ENCODE data around the gene DSCAML1. TPM values are rescaled to one million over a fixed set of nuclear protein-coding genes. Genes with fewer than 3 reads are reported as not detected.

The DSCAML1 gene
- total RNA-seq, 2 donors from 2014 or later, result 2.5 to 5.0 TPM

GRCh38 chr11:117752721-117753237 is 44.2 kb downstream of the DSCAML1 start:
- H3K36me3 Mint-ChIP-seq, result no peaks in the 10 kb centered on the region
- no peaks in the 10 kb centered on the region for H3K9me3 Mint-ChIP-seq
- H3K27ac Mint-ChIP-seq, result no peak overlapping the region
- DNase-seq (ENCODE audit: low spot score in 2 of 2) (no peak), ATAC-seq (no peak)

- H3K27ac Mint-ChIP-seq, result no peak overlapping the region
- H3K9me3 Mint-ChIP-seq, result no peaks in the 10 kb centered on the region
- ATAC-seq, result no peak
- DNase-seq (ENCODE audit: low spot score in 2 of 2), result no peak
- no peaks in the 10 kb centered on the region for H3K36me3 Mint-ChIP-seq
Observed at GRCh38 chr11:117752071-117752470, 44.9 kb downstream of the DSCAML1 start.

GRCh38 chr11:117750916-117751662 is 45.9 kb downstream of the DSCAML1 start:
- DNase-seq (ENCODE audit: low spot score in 2 of 2) (no peak), ATAC-seq (no peak)
- Mint-ChIP-seq H3K36me3 (no peaks in the 10 kb centered on the region), H3K9me3 (no peaks in the 10 kb centered on the region), H3K27ac (no peak overlapping the region)

GRCh38 chr11:117750357-117750756 is 46.7 kb downstream of the DSCAML1 start:
- Mint-ChIP-seq H3K9me3 (no peaks in the 10 kb centered on the region), H3K36me3 (no peaks in the 10 kb centered on the region), H3K27ac (no peak overlapping the region)
- DNase-seq (ENCODE audit: low spot score in 2 of 2) (no peak), ATAC-seq (no peak)

GRCh38 chr11:117749541-117749910 is 47.5 kb downstream of the DSCAML1 start:
- H3K9me3 Mint-ChIP-seq, result no peaks in the 10 kb centered on the region
- no peak overlapping the region for H3K27ac Mint-ChIP-seq
- ATAC-seq (no peak), DNase-seq (ENCODE audit: low spot score in 2 of 2) (no peak)
- no peaks in the 10 kb centered on the region for H3K36me3 Mint-ChIP-seq

GRCh38 chr11:117748771-117749540 is 48.1 kb downstream of the DSCAML1 start:
- ATAC-seq, result no peak
- H3K36me3 Mint-ChIP-seq, result no peaks in the 10 kb centered on the region
- H3K27ac Mint-ChIP-seq, result no peak overlapping the region
- DNase-seq (ENCODE audit: low spot score in 2 of 2), result no peak
- no peaks in the 10 kb centered on the region for H3K9me3 Mint-ChIP-seq

- Mint-ChIP-seq H3K36me3 (no peaks in the 10 kb centered on the region), H3K9me3 (no peaks in the 10 kb centered on the region)
- no peak for ATAC-seq
Observed at GRCh38 chr11:117747892-117748291, 49.1 kb downstream of the DSCAML1 start.

GRCh38 chr11:117745346-117745745 is 51.7 kb downstream of the DSCAML1 start:
- no peak for DNase-seq (ENCODE audit: low spot score in 2 of 2)
- Mint-ChIP-seq H3K36me3 (no peaks in the 10 kb centered on the region), H3K9me3 (no peaks in the 10 kb centered on the region)

More at GRCh38 chr11:117747892-117748291, 49.1 kb downstream of the DSCAML1 start:
- no peak for DNase-seq (ENCODE audit: low spot score in 2 of 2)
- no peak overlapping the region for H3K27ac Mint-ChIP-seq

GRCh38 chr11:117744471-117745150 is 52.4 kb downstream of the DSCAML1 start:
- DNase-seq (ENCODE audit: low spot score in 2 of 2) (no peak), ATAC-seq (no peak)
- H3K27ac Mint-ChIP-seq, result no peak overlapping the region
- H3K36me3 Mint-ChIP-seq, result no peaks in the 10 kb centered on the region
- H3K9me3 Mint-ChIP-seq, result no peaks in the 10 kb centered on the region

More at GRCh38 chr11:117745346-117745745, 51.7 kb downstream of the DSCAML1 start:
- no peak overlapping the region for H3K27ac Mint-ChIP-seq
- no peak for ATAC-seq

- DNase-seq (ENCODE audit: low spot score in 2 of 2) (no peak), ATAC-seq (no peak)
- no peak overlapping the region for H3K27ac Mint-ChIP-seq
- no peaks in the 10 kb centered on the region for H3K36me3 Mint-ChIP-seq
- H3K9me3 Mint-ChIP-seq, result no peaks in the 10 kb centered on the region
Observed at GRCh38 chr11:117743121-117743815, 53.7 kb downstream of the DSCAML1 start.

- H3K27ac Mint-ChIP-seq, result no peak overlapping the region
- no peaks in the 10 kb centered on the region for H3K36me3 Mint-ChIP-seq
- DNase-seq (ENCODE audit: low spot score in 2 of 2) (no peak), ATAC-seq (no peak)
- H3K9me3 Mint-ChIP-seq, result no peaks in the 10 kb centered on the region
Observed at GRCh38 chr11:117738246-117738957, 58.6 kb downstream of the DSCAML1 start.

GRCh38 chr11:117735350-117735977 is 61.6 kb downstream of the DSCAML1 start:
- ATAC-seq (no peak), DNase-seq (ENCODE audit: low spot score in 2 of 2) (no peak)
- no peak overlapping the region for H3K27ac Mint-ChIP-seq
- no peaks in the 10 kb centered on the region for H3K36me3 Mint-ChIP-seq
- no peaks in the 10 kb centered on the region for H3K9me3 Mint-ChIP-seq

- DNase-seq (ENCODE audit: low spot score in 2 of 2) (no peak), ATAC-seq (no peak)
- H3K27ac Mint-ChIP-seq, result no peak overlapping the region
- H3K36me3 Mint-ChIP-seq, result no peaks in the 10 kb centered on the region
- H3K9me3 Mint-ChIP-seq, result no peaks in the 10 kb centered on the region
Observed at GRCh38 chr11:117734601-117735024, 62.4 kb downstream of the DSCAML1 start.

GRCh38 chr11:117733316-117733715 is 63.7 kb downstream of the DSCAML1 start:
- DNase-seq (ENCODE audit: low spot score in 2 of 2) (no peak), ATAC-seq (no peak)
- H3K36me3 Mint-ChIP-seq, result no peaks in the 10 kb centered on the region
- H3K27ac Mint-ChIP-seq, result no peak overlapping the region
- H3K9me3 Mint-ChIP-seq, result no peaks in the 10 kb centered on the region

GRCh38 chr11:117731722-117732290 is 65.2 kb downstream of the DSCAML1 start:
- no peaks in the 10 kb centered on the region for H3K36me3 Mint-ChIP-seq
- peak overlapping the region in 1 of 2 donors; percentile 72 for H3K27ac Mint-ChIP-seq
- no peaks in the 10 kb centered on the region for H3K9me3 Mint-ChIP-seq
- no peak for DNase-seq (ENCODE audit: low spot score in 2 of 2)
- ATAC-seq, result no peak

Data from activated naive CD4-positive, alpha-beta T cell treated with anti-CD3 and anti-CD28 coated beads, Interleukin-2, amount 50 U/mL, for 72 hours (primary cell).